Smooth muscle cell (in vitro differentiated cells): Measurements from ENCODE around the gene HNRNPDL. TPM values are rescaled to one million over a fixed set of nuclear protein-coding genes. Genes with fewer than 3 reads are reported as not detected.
"Not testable (repeated sequence)": the region's sequence is repeated elsewhere in the genome, so short reads cannot be mapped to it uniquely, and the experiment has no call there.

ENCODE experiments used
- DNase-seq: peaks from one replicate; lab custom pipeline; 2025; ENCODE audit not compliant: unreplicated experiment; lab: John Stamatoyannopoulos, UW
- H2AFZ ChIP-seq: fragments of 200-600 bp; sonication (generic); 2 replicates; pipeline ENCODE4 v1.6.0; 2016; ENCODE audit warnings: antibody characterized with exemption, low read depth, mild to moderate bottlenecking
- H3F3A ChIP-seq: fragments of 200-600 bp; sonication (generic); 2 replicates; pipeline ENCODE4 v1.6.0; 2017; ENCODE audit warnings: antibody characterized with exemption, low read depth
- H3K27ac ChIP-seq: fragments of 200-600 bp; sonication (generic); 2 replicates; pipeline ENCODE4 v1.5.1; 2016; ENCODE audit warnings: low read depth, mild to moderate bottlenecking
- H3K27me3 ChIP-seq: fragments of 200-600 bp; sonication (generic); 2 replicates; pipeline ENCODE4 v1.6.1; 2016; ENCODE audit warnings: low read depth, mild to moderate bottlenecking
- H3K36me3 ChIP-seq: fragments of 200-600 bp; sonication (generic); 2 replicates; pipeline ENCODE4 v1.5.1; 2016; ENCODE audit warnings: low read depth
- H3K4me1 ChIP-seq: fragments of 200-600 bp; sonication (generic); 2 replicates; pipeline ENCODE4 v1.5.1; 2016; ENCODE audit warnings: low read depth
- H3K4me2 ChIP-seq: fragments of 200-600 bp; sonication (generic); 2 replicates; pipeline ENCODE4 v1.6.0; 2016; ENCODE audit warnings: mild to moderate bottlenecking
- H3K4me3 ChIP-seq: fragments of 200-600 bp; sonication (generic); 2 replicates; pipeline ENCODE4 v1.5.1; 2016; ENCODE audit warnings: mild to moderate bottlenecking
- H3K79me2 ChIP-seq: fragments of 200-600 bp; sonication (generic); 2 replicates; pipeline ENCODE4 v1.6.0; 2016; ENCODE audit warnings: low read depth, mild to moderate bottlenecking
- H3K9ac ChIP-seq: fragments of 200-600 bp; sonication (generic); 2 replicates; pipeline ENCODE4 v1.6.0; 2016; ENCODE audit warnings: low read depth
- H3K9me3 ChIP-seq: fragments of 200-600 bp; sonication (generic); replicated peaks from 2 replicates; pipeline ENCODE4 v1.5.1; 2016; ENCODE audit warnings: low read depth
- H4K20me1 ChIP-seq: fragments of 200-600 bp; sonication (generic); 2 replicates; pipeline ENCODE4 v1.6.0; 2016; ENCODE audit warnings: low read depth
- WGBS: methylation state at CpG from one replicate; pipeline ENCODE4 v1.1.7; 2016; ENCODE audit warnings: low lambda C conversion rate; 5-methylcytosine and 5-hydroxymethylcytosine counted together
- polyA plus RNA-seq: library from polyadenylated mRNA; unstranded; fragments of >200 nt; fragmentation: Nextera tagmentation; extraction: Ambion mirVana; gene quantifications from 2 replicates; pipeline ENCODE4 v1.2.1, GENCODE V29; 2016
- total RNA-seq: library from RNA; depleted of rRNA; stranded (reverse); fragments of >200 nt; gene quantifications from 2 replicates; pipeline ENCODE4 v1.2.3, GENCODE V29; 2014
- TF ChIP-seq, protein P1 (sequence below): fragments of 200-600 bp; sonication (generic); IDR thresholded peaks from 2 replicates; pipeline ENCODE4 v1.5.1; 2017; ENCODE audit warnings: borderline replicate concordance, mild to moderate bottlenecking, antibody characterized with exemption; ENCODE audit not compliant: insufficient read depth, poor library complexity, severe bottlenecking

The HNRNPDL gene
- total and polyA plus RNA-seq, 2 experiments from 2014 or later: 144 to 283 TPM

DNA sequence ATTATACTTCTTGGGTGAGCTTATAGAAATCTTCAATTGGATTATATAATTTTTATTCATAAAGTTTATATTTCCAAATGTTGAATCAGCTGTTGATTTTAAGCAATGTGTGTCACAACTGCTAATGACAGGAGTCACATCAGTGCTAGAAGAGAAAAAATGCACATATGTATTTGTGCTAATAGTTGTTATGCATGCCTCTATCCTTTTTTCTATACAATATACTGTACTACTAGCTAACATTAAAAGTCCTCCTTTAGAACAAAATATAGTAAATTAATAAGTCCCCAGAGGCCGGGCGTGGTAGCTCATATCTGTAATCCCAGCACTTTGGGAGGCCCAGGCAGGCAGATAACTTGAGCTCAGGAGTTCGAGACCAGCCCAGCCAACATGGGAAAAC lies 32.7 kb downstream of the HNRNPDL start:
- no peak overlapping the region for H2AFZ ChIP-seq
- H3K36me3 ChIP-seq: no peaks in the 10 kb centered on the region
- H3K4me1 ChIP-seq: no peaks in the 10 kb centered on the region
- H3K4me3 ChIP-seq: no peak overlapping the region
- no peaks in the 10 kb centered on the region for H3K9me3 ChIP-seq
- TF ChIP-seq, protein P1, sequence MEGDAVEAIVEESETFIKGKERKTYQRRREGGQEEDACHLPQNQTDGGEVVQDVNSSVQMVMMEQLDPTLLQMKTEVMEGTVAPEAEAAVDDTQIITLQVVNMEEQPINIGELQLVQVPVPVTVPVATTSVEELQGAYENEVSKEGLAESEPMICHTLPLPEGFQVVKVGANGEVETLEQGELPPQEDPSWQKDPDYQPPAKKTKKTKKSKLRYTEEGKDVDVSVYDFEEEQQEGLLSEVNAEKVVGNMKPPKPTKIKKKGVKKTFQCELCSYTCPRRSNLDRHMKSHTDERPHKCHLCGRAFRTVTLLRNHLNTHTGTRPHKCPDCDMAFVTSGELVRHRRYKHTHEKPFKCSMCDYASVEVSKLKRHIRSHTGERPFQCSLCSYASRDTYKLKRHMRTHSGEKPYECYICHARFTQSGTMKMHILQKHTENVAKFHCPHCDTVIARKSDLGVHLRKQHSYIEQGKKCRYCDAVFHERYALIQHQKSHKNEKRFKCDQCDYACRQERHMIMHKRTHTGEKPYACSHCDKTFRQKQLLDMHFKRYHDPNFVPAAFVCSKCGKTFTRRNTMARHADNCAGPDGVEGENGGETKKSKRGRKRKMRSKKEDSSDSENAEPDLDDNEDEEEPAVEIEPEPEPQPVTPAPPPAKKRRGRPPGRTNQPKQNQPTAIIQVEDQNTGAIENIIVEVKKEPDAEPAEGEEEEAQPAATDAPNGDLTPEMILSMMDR: no peak
- H4K20me1 ChIP-seq: no peaks in the 10 kb centered on the region
- H3K79me2 ChIP-seq: no peaks in the 10 kb centered on the region
- no peak overlapping the region for H3K4me2 ChIP-seq
- 97% methylated on average over 3 of the region's 3 CpGs for WGBS
- H3K9ac ChIP-seq: no peak overlapping the region
- no peak overlapping the region for H3K27ac ChIP-seq
- no peak for DNase-seq
- no peaks in the 10 kb centered on the region for H3K27me3 ChIP-seq
- H3F3A ChIP-seq: no peaks in the 10 kb centered on the region

DNA sequence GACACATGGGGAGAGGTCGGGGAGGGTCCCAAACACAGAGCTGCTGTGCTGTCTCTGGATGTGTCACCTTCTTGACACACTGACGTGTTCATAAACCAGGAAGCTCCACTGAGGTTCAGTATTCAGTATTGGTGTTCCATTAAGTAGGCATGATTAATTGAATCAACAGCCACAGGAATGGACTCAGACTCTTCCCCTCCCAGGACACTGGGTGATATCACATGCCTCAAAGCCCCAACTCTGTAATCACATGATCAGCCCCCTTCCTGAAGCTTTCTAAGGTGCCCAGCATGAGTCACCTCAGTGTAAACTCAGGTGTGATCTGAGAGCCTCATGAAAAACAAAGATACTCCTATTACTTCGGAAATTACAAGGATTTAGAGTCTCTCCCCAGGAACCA lies 35.4 kb downstream of the HNRNPDL start:
- Histone ChIP-seq H3K36me3 (no peaks in the 10 kb centered on the region), H2AFZ (no peak overlapping the region), H3F3A (no peaks in the 10 kb centered on the region), H3K27ac (no peak overlapping the region), H3K4me2 (no peak overlapping the region), H3K4me3 (no peak overlapping the region), H4K20me1 (no peaks in the 10 kb centered on the region), H3K9me3 (no peaks in the 10 kb centered on the region), H3K79me2 (no peaks in the 10 kb centered on the region), H3K4me1 (no peaks in the 10 kb centered on the region), H3K9ac (no peak overlapping the region), H3K27me3 (no peaks in the 10 kb centered on the region)
- WGBS: 93% methylated on average over 3 of the region's 3 CpGs
- TF ChIP-seq, protein P1: no peak
- DNase-seq: no peak

DNA sequence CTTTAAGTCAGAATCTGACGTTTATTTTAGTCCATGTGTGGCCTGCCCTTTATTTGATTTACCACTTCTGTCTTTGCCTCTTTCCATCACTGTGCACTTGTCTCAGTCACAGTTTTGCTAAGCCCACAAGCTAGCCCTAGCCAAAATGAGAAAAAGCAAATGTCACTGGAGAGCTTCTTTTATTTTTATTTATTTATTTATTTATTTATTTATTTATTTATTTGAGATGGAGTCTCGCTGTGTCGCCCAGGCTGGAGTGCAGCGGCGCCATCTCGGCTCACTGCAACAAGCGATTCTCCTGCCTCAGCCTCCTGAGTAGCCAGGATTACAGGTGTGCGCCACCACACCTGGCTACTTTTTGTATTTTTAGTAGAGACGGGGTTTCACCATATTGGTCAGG lies 40.2 kb downstream of the HNRNPDL start:
- not testable (repeated sequence) for H3K9ac ChIP-seq, DNase-seq, H3K4me1 ChIP-seq, H3K36me3 ChIP-seq, H3K79me2 ChIP-seq, H3K4me2 ChIP-seq, H3K9me3 ChIP-seq, H4K20me1 ChIP-seq, H3F3A ChIP-seq, H2AFZ ChIP-seq, H3K4me3 ChIP-seq, H3K27me3 ChIP-seq, H3K27ac ChIP-seq
- WGBS: 83% methylated on average over 9 of the region's 9 CpGs

DNA sequence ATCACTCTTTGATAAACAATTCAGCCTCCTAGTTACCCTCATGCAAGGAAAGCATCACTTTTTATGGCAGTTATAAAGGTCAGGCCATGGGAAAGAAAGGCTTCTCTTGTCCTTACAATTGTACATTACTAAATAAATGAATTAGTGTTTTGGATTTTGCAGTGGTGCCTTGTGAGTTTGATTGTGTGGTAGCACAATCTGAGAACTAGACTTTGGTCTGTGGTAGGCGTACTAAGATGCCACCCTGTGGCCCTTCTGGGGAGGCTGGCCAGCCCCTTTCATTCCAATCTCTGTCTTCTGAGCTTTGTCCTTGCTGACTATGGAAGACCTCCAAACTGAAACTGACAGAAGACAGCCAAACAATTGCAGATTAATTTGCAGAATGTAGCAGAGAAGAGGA lies 41.9 kb downstream of the HNRNPDL start:
- TF ChIP-seq, protein P1: no peak
- Histone ChIP-seq H3F3A (no peaks in the 10 kb centered on the region), H3K79me2 (no peaks in the 10 kb centered on the region), H3K9me3 (no peaks in the 10 kb centered on the region), H3K36me3 (no peaks in the 10 kb centered on the region), H3K9ac (no peak overlapping the region), H3K27me3 (no peaks in the 10 kb centered on the region), H4K20me1 (no peaks in the 10 kb centered on the region), H3K4me2 (no peak overlapping the region), H3K27ac (no peak overlapping the region), H3K4me1 (no peaks in the 10 kb centered on the region), H3K4me3 (no peak overlapping the region), H2AFZ (no peak overlapping the region)
- WGBS: 64% methylated on average over 1 of the region's 1 CpG
- DNase-seq: no peak

DNA sequence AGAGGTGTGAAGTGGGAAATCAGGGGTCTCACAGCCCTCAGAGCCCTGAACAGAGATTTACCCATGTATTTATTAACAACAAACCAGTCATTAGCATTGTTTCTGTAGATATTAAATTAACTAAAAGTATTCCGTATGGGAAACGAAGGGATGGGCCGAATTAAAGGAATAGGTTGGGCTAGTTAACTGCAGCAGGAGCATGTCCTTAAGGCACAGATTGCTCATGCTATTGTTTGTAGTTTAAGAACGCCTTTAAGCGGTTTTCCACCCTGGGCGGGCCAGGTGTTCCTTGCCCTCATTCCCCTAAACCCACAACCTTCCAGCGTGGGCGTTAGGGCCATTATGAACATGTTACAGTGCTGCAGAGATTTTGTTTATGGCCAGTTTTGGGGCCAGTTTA lies 44.0 kb downstream of the HNRNPDL start:
- WGBS: 93% methylated on average over 8 of the region's 8 CpGs
- not testable (repeated sequence) for H2AFZ ChIP-seq, H3K9ac ChIP-seq, H3K4me2 ChIP-seq, H3K9me3 ChIP-seq, H3F3A ChIP-seq, DNase-seq, H3K4me3 ChIP-seq, H4K20me1 ChIP-seq, H3K27me3 ChIP-seq, H3K79me2 ChIP-seq, H3K36me3 ChIP-seq, H3K27ac ChIP-seq, H3K4me1 ChIP-seq
